K562 (cell line): ENCODE measurements around the gene GNAQ. TPM values are rescaled to one million over a fixed set of nuclear protein-coding genes. Genes with fewer than 3 reads are reported as not detected.

Source experiments
- ARID3B ChIP-seq: fragments of 250-450 bp; sonication (Bioruptor Pico); IDR thresholded peaks from 2 replicates; pipeline ENCODE4 v1.4.0; 2020; ENCODE audit warnings: borderline replicate concordance
- DNMT1 ChIP-seq: fragments of 450-650 bp; IDR thresholded peaks from 2 replicates; pipeline ENCODE4 v1.6.1; 2016; ENCODE audit warnings: antibody characterized with exemption, mild to moderate bottlenecking
- E2F3 ChIP-seq: fragments of 250-450 bp; sonication (Bioruptor Pico); IDR thresholded peaks from 2 replicates; pipeline ENCODE4 v1.4.0; 2020; ENCODE audit warnings: mild to moderate bottlenecking
- EWSR1 ChIP-seq: fragments of 450-650 bp; IDR thresholded peaks from 2 replicates; pipeline ENCODE4 v1.6.1; 2018; ENCODE audit warnings: borderline replicate concordance, mild to moderate bottlenecking, low read depth, moderate library complexity; ENCODE audit not compliant: partially characterized antibody
- KLF16 ChIP-seq: IDR thresholded peaks from 2 replicates; pipeline ENCODE4 v1.6.1; 2016; ENCODE audit warnings: antibody characterized with exemption
- MEIS2 ChIP-seq: fragments of 450-650 bp; IDR thresholded peaks from 2 replicates; pipeline ENCODE4 v1.6.1; 2014; ENCODE audit warnings: mild to moderate bottlenecking; ENCODE audit not compliant: partially characterized antibody
- NELFE ChIP-seq: IDR thresholded peaks from 2 replicates; pipeline ENCODE4 v1.6.1; 2011; ENCODE audit warnings: mild to moderate bottlenecking; ENCODE audit not compliant: insufficient read depth, insufficient read length
- NFE2 ChIP-seq: IDR thresholded peaks from 2 replicates; pipeline ENCODE4 v1.6.1; 2014; ENCODE audit warnings: antibody characterized with exemption, low read depth
- NUFIP1 ChIP-seq: fragments of 450-650 bp; IDR thresholded peaks from 2 replicates; pipeline ENCODE4 v1.6.1; 2018; ENCODE audit not compliant: partially characterized antibody
- PHF8 ChIP-seq: fragments of 200-600 bp; sonication (generic); IDR thresholded peaks from 2 replicates; pipeline ENCODE4 v1.6.1; 2012; ENCODE audit warnings: mixed run types, mild to moderate bottlenecking, inconsistent platforms, low read length, moderate library complexity, borderline replicate concordance
- POLR2AphosphoS2 ChIP-seq: IDR thresholded peaks from 2 replicates; pipeline ENCODE4 v1.6.1; 2012; ENCODE audit warnings: low read length, improper control_type of control experiment
- POLR2AphosphoS5 ChIP-seq: IDR thresholded peaks from 2 replicates; pipeline ENCODE4 v1.6.1; 2011; ENCODE audit warnings: mild to moderate bottlenecking, low read depth, low read length, moderate library complexity; ENCODE audit not compliant: control insufficient read depth, insufficient read depth
- POLR3G ChIP-seq: IDR thresholded peaks from 2 replicates; pipeline ENCODE4 v1.6.1; 2011; ENCODE audit not compliant: insufficient read length, insufficient replicate concordance; ENCODE audit errors: extremely low read depth
- PPARD ChIP-seq: fragments of 250-450 bp; sonication (Bioruptor Pico); IDR thresholded peaks from 2 replicates; pipeline ENCODE4 v1.8.0; 2022; ENCODE audit warnings: inconsistent platforms, mild to moderate bottlenecking, moderate library complexity
- PTRF ChIP-seq: fragments of 450-650 bp; IDR thresholded peaks from 2 replicates; pipeline ENCODE4 v1.6.1; 2016; ENCODE audit warnings: mild to moderate bottlenecking, missing genetic modification characterization, missing compliant biosample characterization
- RAD21 ChIP-seq, 2 experiments: fragments of 250-450 bp in 1 of 2; fragments of 450-650 bp in 1 of 2; sonication (Bioruptor Pico) in 1 of 2; formaldehyde crosslinking in 1 of 2; IDR thresholded peaks in 1 of 2; conservative IDR thresholded peaks in 1 of 2; 2 replicates each; pipeline versions ENCODE4 v1.4.0 to v1.8.0; 2020 to 2022; ENCODE audit warnings: mild to moderate bottlenecking in 2 of 2, moderate library complexity in 1 of 2
- SIN3B ChIP-seq: fragments of 450-650 bp; IDR thresholded peaks from 2 replicates; pipeline ENCODE4 v1.6.1; 2017; ENCODE audit warnings: low read depth, mild to moderate bottlenecking, moderate library complexity
- SIX5 ChIP-seq, 2 experiments: IDR thresholded peaks; 2 replicates each; pipeline ENCODE4 v1.6.1; 2011; ENCODE audit warnings: low read length in 2 of 2, borderline replicate concordance in 1 of 2, low read depth in 1 of 2, mild to moderate bottlenecking in 1 of 2, moderate library complexity in 1 of 2; ENCODE audit not compliant: insufficient read depth in 1 of 2
- TBP ChIP-seq: optimal IDR thresholded peaks from 2 replicates; pipeline ENCODE3; 2011; ENCODE audit warnings: low read depth, low read length, improper control_type of control experiment
- ZBTB49 ChIP-seq: sonication (generic); formaldehyde crosslinking; IDR thresholded peaks from 2 replicates; pipeline ENCODE4 v1.8.0; 2022; ENCODE audit warnings: missing genetic modification reagents, mild to moderate bottlenecking, borderline replicate concordance
- ZC3H8 ChIP-seq: fragments of 450-650 bp; IDR thresholded peaks from 2 replicates; pipeline ENCODE4 v1.6.1; 2017
- ZNF12 ChIP-seq: sonication (generic); formaldehyde crosslinking; IDR thresholded peaks from 2 replicates; pipeline ENCODE4 v1.4.0; 2020; ENCODE audit warnings: mild to moderate bottlenecking, missing genetic modification reagents
- ZNF586 ChIP-seq: fragments of 450-650 bp; formaldehyde crosslinking; conservative IDR thresholded peaks from 2 replicates; pipeline ENCODE4 v1.4.0; 2020; ENCODE audit warnings: mild to moderate bottlenecking, moderate library complexity
- polyA plus RNA-seq, 8 experiments: library from polyadenylated mRNA; depleted of rRNA in 4 of 8; stranded (reverse) in 5 of 8; unstranded in 3 of 8; fragments of >200 nt; fragmentation: Nextera tagmentation in 2 of 8; fragmentation: Illumina TruSeq in 1 of 8; extraction: Ambion mirVana in 2 of 8; extraction: Trizol in 1 of 8; gene quantifications; 2 replicates each; pipeline versions ENCODE4 v1.2.1 to v1.2.3, GENCODE V29; 2011 to 2014; ENCODE audit warnings: inconsistent platforms in 1 of 8, missing spikeins in 1 of 8
- total RNA-seq, 7 experiments: library from RNA; depleted of rRNA in 6 of 7; stranded (reverse); fragments of >200 nt in 6 of 7; fragmentation: Illumina TruSeq in 2 of 7; extraction: Trizol in 2 of 7; gene quantifications; 2 replicates each; pipeline versions ENCODE4 v1.2.1 to v1.2.3, GENCODE V29; 2011 to 2021; ENCODE audit warnings: low replicate concordance in 1 of 7
- TF ChIP-seq, protein P1 (sequence below): fragments of 250-450 bp; sonication (Bioruptor Pico); IDR thresholded peaks from 2 replicates; pipeline ENCODE4 v1.9.0; 2021; ENCODE audit warnings: mild to moderate bottlenecking, inconsistent platforms

The GNAQ gene
- total and polyA plus RNA-seq, 9 of the 15 experiments (the other 6 are each of a cell fraction or from before 2014, with no cell fraction given) = 4.8 to 27.9 (median 17.5) TPM

GRCh38 chr9:78021697-78022096 lies 9.9 kb downstream of the GNAQ start (continued):
- no peak for TF ChIP-seq SIN3B
- no peak for TF ChIP-seq ZNF12 (CRISPR knock-in tag)
- no peak for TF ChIP-seq POLR2AphosphoS2
- TF ChIP-seq NUFIP1 = no peak
- no peak for TF ChIP-seq PHF8
- no peak for TF ChIP-seq EWSR1
- TF ChIP-seq POLR3G = no peak
- TF ChIP-seq RAD21 (CRISPR knock-in tag; conservative IDR thresholded peaks at IDR 0.05 in 1 of 2, IDR thresholded peaks at IDR 0.05 in 1 of 2) = peak in 1 of 2 experiments; percentile 61; a peak in 3 of 4 replicates
- peak; percentile 34; the same call in 1 of the 2 replicates for TF ChIP-seq POLR2AphosphoS5
- TF ChIP-seq ZBTB49 (CRISPR knock-in tag) = no peak
- TF ChIP-seq MEIS2 = no peak
- no peak for TF ChIP-seq PTRF (tag)
- no peak for TF ChIP-seq TBP
- TF ChIP-seq PPARD (CRISPR knock-in tag) = no peak
- TF ChIP-seq, protein P1, sequence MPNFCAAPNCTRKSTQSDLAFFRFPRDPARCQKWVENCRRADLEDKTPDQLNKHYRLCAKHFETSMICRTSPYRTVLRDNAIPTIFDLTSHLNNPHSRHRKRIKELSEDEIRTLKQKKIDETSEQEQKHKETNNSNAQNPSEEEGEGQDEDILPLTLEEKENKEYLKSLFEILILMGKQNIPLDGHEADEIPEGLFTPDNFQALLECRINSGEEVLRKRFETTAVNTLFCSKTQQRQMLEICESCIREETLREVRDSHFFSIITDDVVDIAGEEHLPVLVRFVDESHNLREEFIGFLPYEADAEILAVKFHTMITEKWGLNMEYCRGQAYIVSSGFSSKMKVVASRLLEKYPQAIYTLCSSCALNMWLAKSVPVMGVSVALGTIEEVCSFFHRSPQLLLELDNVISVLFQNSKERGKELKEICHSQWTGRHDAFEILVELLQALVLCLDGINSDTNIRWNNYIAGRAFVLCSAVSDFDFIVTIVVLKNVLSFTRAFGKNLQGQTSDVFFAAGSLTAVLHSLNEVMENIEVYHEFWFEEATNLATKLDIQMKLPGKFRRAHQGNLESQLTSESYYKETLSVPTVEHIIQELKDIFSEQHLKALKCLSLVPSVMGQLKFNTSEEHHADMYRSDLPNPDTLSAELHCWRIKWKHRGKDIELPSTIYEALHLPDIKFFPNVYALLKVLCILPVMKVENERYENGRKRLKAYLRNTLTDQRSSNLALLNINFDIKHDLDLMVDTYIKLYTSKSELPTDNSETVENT = no peak
- TF ChIP-seq E2F3 (CRISPR knock-in tag) = no peak
- no peak for TF ChIP-seq ZNF586 (CRISPR knock-in tag)
- TF ChIP-seq ZC3H8 = no peak
- no peak for TF ChIP-seq NELFE
- TF ChIP-seq ARID3B (CRISPR knock-in tag) = no peak
- TF ChIP-seq DNMT1 = no peak
- no peak for TF ChIP-seq NFE2
- TF ChIP-seq SIX5 (IDR thresholded peaks at IDR 0.05; ENCODE audit: borderline replicate concordance in 1 of 2, insufficient read depth in 1 of 2, low read depth in 1 of 2, low read length in 2 of 2) = no peak
- 0 out of 2 replicates have a peak, but pooled peaks have one; percentile 37 for TF ChIP-seq KLF16
